Hepatocyte (in vitro differentiated cells): ENCODE data around the gene PVALEF.

Source experiments
- CTCF ChIP-seq: fragments of 200-600 bp; sonication (generic); IDR thresholded peaks from 2 replicates; pipeline ENCODE4 v1.5.1; 2016; ENCODE audit warnings: antibody characterized with exemption, mild to moderate bottlenecking; ENCODE audit not compliant: poor library complexity
- EZH2phosphoT487 ChIP-seq: fragments of 200-600 bp; sonication (generic); IDR thresholded peaks from one replicate; pipeline ENCODE4 v1.6.1; 2018; ENCODE audit warnings: antibody characterized with exemption, mild to moderate bottlenecking, low read depth, moderate library complexity; ENCODE audit not compliant: unreplicated experiment, severe bottlenecking

GRCh38 chr17:81121841-81122733, 43.2 kb upstream of the PVALEF start:
- TF ChIP-seq CTCF (no peak), EZH2phosphoT487 (no peak)
